ENCODE measurements around the gene CREBZF. TPM values are rescaled to one million over a fixed set of nuclear protein-coding genes. Genes with fewer than 3 reads are reported as not detected.

Gene CREBZF
- polyA plus RNA-seq, 1 donor from 2014 or later, result 264 TPM

DNA sequence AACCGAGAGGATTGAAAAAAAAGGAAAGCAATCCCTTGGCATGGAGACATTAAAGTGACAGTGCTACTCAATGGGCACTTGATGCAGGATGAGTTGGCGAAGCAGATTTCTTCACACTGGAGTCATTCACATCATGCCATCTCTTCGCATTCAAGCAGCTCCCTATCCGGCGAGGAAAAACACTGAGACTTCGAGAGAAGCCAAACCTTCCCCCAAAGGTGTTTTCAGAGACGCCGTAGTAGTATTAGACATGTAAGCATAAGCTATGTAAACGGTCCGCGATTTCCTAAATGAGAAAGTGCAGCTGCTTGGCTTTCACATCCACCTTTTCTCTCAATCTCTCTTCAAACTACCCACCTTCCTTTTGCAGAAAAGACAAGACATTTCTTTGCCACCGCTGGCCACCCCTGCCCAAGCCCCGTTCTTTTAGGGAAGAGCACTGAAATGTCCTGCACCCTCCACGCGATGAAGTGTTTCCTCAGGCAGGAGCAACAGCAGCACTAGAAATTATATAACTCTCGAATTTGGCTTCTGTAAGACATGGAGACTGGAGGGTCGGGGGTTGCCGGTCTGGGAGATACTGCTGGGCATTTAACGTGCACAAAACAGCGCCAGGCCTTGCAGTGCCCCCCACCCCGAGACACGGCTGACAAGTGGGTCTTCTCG, 37.5 kb downstream of the CREBZF start, which contains the start of gene DLG2:
TSS of gene DLG2 (minus strand) at position 13 of the 666 bp plus-strand sequence.
- Histone ChIP-seq H3K4me2 (ENCODE audit: low read length) (peak within 1 kb of the TSS; percentile 83), H3K36me3 (ENCODE audit: insufficient read depth, low read length) (no peaks in the 10 kb centered on the region), H3K9ac (ENCODE audit: low read length) (peak within 1 kb of the TSS; percentile 70), H2AFZ (ENCODE audit: low read depth, low read length) (peak within 1 kb of the TSS; percentile 66), H3K9me2 (ENCODE audit: insufficient read depth, low read length) (no peaks in the 10 kb centered on the region), H3K27ac (ENCODE audit: low read length) (peak within 1 kb of the TSS; percentile 60), H3F3A (ENCODE audit: insufficient read depth, low read length, poor library complexity, severe bottlenecking) (peaks cover 5% of the 10 kb centered on the region), H3K4me3 (ENCODE audit: low read length) (peak within 1 kb of the TSS; percentile 75), H3K79me2 (replicated peaks; ENCODE audit: insufficient read depth, low read length) (peaks cover 19% of the 10 kb centered on the region), H3K27me3 (ENCODE audit: insufficient read depth, low read depth, low read length) (no peaks in the 10 kb centered on the region), H4K20me1 (ENCODE audit: insufficient read depth) (no peaks in the 10 kb centered on the region), H3K9me3 (ENCODE audit: low read length) (no peaks in the 10 kb centered on the region)
- TF ChIP-seq CTCF (IDR thresholded peaks at IDR 0.05; ENCODE audit: poor library complexity, severe bottlenecking) (no peak), REST (IDR thresholded peaks at IDR 0.05; ENCODE audit: borderline replicate concordance) (no peak), SMC3 (conservative IDR thresholded peaks at IDR 0.05; ENCODE audit: poor library complexity) (no peak), RAD21 (conservative IDR thresholded peaks at IDR 0.05) (no peak), TAF1 (IDR thresholded peaks at IDR 0.05; ENCODE audit: low read depth) (no peak), MXI1 (conservative IDR thresholded peaks at IDR 0.05; ENCODE audit: poor library complexity, severe bottlenecking) (no peak), EP300 (conservative IDR thresholded peaks at IDR 0.05; ENCODE audit: poor library complexity, severe bottlenecking) (no peak), POLR2AphosphoS5 (IDR thresholded peaks at IDR 0.05) (no peak), EZH2 (IDR thresholded peaks at IDR 0.05; ENCODE audit: borderline replicate concordance, insufficient read depth, low read length, poor library complexity, severe bottlenecking) (no peak)

DNA sequence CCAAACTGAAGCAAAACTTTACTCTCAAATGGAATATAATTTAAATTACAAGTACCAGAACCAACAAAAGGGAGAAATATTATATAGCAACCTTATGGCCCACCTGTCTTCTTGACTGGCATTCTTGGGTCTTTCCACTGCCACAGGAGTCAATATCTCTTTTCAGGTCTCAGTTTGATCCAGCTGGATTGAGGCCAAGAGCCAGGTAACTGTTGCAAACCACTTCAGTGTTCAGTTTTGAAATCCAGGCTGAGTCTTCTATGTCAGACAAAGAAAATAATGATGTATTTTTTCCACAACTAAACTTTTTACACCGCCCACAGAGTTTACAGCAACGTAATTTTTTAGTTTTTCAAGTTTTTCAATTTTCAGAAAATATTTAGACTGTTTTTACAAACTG, 38.4 kb downstream of the CREBZF start:
- peak overlapping the region; percentile 75 for H3K4me3 ChIP-seq (ENCODE audit: low read length)
- no peak overlapping the region for H3K9ac ChIP-seq (ENCODE audit: low read length)
- TF ChIP-seq EP300 (conservative IDR thresholded peaks at IDR 0.05; ENCODE audit: poor library complexity, severe bottlenecking) (no peak), RAD21 (conservative IDR thresholded peaks at IDR 0.05) (no peak)
- no peaks in the 10 kb centered on the region for H3K9me3 ChIP-seq (ENCODE audit: low read length)
- H3K9me2 ChIP-seq (ENCODE audit: insufficient read depth, low read length), result no peaks in the 10 kb centered on the region
- H3K79me2 ChIP-seq (replicated peaks; ENCODE audit: insufficient read depth, low read length), result peaks cover 14% of the 10 kb centered on the region
- no peaks in the 10 kb centered on the region for H4K20me1 ChIP-seq (ENCODE audit: insufficient read depth)
- no peaks in the 10 kb centered on the region for H3K36me3 ChIP-seq (ENCODE audit: insufficient read depth, low read length)
- H3F3A ChIP-seq (ENCODE audit: insufficient read depth, low read length, poor library complexity, severe bottlenecking), result peaks cover 5% of the 10 kb centered on the region
- no peak overlapping the region for H2AFZ ChIP-seq (ENCODE audit: low read depth, low read length)
- peak overlapping the region; percentile 83 for H3K4me2 ChIP-seq (ENCODE audit: low read length)
- H3K27ac ChIP-seq (ENCODE audit: low read length), result no peak overlapping the region
- no peaks in the 10 kb centered on the region for H3K27me3 ChIP-seq (ENCODE audit: insufficient read depth, low read depth, low read length)

All from neural cell (in vitro differentiated cells).